ENCODE results near the gene PSEN2.

GRCh38 chr1:226864311-226864710, 6.1 kb upstream of the PSEN2 start:
- TF ChIP-seq POLR2A (IDR thresholded peaks at IDR 0.05) (no peak), CTCF (IDR thresholded peaks at IDR 0.05) (no peak), EP300 (IDR thresholded peaks at IDR 0.05) (no peak)

Measured in upper lobe of left lung (tissue), 4 donors.